LNCaP clone FGC (cell line): ENCODE measurements around the gene SMO.
"Not testable (repeated sequence)": the region's sequence is repeated elsewhere in the genome, so short reads cannot be mapped to it uniquely, and the experiment has no call there.

ENCODE experiments used
- DNase-seq: peaks from one replicate; pipeline ENCODE4 v3.0.0-alpha.2; 2011; ENCODE audit warnings: low read depth
- H3K4me3 ChIP-seq: 2 replicates; pipeline ENCODE4 v1.5.1; 2011; ENCODE audit warnings: mild to moderate bottlenecking, low read depth, low read length, control low read depth
- CTCF ChIP-seq: IDR thresholded peaks from 2 replicates; pipeline ENCODE4 v1.5.1; 2012; ENCODE audit warnings: mild to moderate bottlenecking; ENCODE audit not compliant: control insufficient read depth, insufficient read depth; ENCODE audit errors: extremely low read depth

Gene SMO

GRCh38 chr7:129169686-129170440, 18.6 kb upstream of the SMO start:
- no peak for DNase-seq
- no peak for TF ChIP-seq CTCF
- H3K4me3 ChIP-seq, result no peak overlapping the region

GRCh38 chr7:129170441-129171021, 17.9 kb upstream of the SMO start:
- H3K4me3 ChIP-seq, result no peak overlapping the region
- no peak for TF ChIP-seq CTCF
- no peak for DNase-seq

GRCh38 chr7:129173861-129174260, 14.6 kb upstream of the SMO start:
- H3K4me3 ChIP-seq, DNase-seq: not testable (repeated sequence)

DNA sequence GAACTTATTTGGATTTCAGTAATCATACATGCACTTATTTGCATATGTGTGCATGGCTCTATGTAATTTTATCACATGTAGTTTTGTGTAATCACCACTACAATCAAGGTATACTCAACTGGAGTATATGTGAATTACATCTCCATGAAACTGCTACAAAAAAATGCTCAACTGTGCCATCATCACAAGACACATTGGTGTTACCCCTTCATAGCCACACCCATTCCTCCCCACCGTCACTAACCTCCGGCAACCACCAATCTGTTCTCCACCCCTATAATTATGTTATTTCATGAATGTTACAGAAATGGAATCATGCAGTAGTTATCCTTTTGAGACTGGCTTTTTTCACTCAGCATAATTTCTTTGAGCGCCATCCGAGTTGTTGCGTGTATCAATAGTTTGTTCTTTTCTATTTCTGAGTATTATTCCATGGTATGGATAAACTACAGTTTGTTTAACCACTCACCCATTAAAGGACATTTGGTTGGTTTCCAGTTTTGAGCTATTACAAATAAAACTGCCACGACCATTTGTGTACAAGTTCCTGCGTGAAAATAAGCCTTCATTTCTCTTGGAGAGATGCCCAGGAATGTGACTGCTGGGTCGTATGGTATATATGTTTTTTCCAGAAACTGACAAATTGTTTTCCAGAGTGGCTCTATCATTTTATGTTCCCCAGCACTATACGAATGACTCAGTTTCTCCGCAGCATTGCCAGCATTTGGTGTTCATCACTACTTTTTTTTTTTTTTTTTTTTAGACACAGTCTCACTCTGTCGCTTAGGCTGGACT, 11.3 kb upstream of the SMO start:
- H3K4me3 ChIP-seq, result no peak overlapping the region
- no peak for TF ChIP-seq CTCF
- DNase-seq, result peak; percentile 10

- DNase-seq, result no peak
- H3K4me3 ChIP-seq, result no peak overlapping the region
- TF ChIP-seq CTCF, result no peak
Measured at GRCh38 chr7:129184981-129185670, 3.3 kb upstream of the SMO start.

DNA sequence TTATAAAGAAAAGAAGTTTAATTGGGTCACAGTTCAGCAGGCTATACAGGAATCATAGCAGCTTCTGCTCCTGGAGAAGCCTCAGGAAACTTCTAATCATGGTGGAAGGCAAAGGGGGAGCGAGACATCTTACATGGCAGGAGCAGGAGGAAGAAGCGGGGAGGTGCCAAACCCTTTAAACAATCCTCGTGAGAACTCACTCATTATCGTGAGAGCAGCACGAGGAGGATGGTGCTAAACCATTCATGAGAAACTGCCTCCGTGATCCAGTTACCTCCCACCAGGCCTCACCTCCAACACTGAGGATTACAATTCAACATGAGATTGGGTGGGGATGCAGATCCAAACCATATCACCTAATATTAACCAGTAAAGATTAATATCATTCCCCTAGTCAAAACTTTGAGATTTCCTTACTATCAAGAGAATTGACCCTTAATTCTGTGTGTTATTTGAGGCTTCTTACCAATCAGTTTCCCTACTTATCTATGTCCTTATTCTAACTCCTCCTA, 1.6 kb upstream of the SMO start:
- no peak for TF ChIP-seq CTCF
- no peak overlapping the region for H3K4me3 ChIP-seq
- no peak for DNase-seq
